Measurements from ENCODE around the gene DMPK. TPM values are rescaled to one million over a fixed set of nuclear protein-coding genes. Genes with fewer than 3 reads are reported as not detected.

Gene DMPK
- polyA plus RNA-seq, 1 donor from 2014 or later: 34.3 TPM

- H3K27ac ChIP-seq (ENCODE audit: low read length): no peak overlapping the region
- no peaks in the 10 kb centered on the region for H4K20me1 ChIP-seq (ENCODE audit: insufficient read depth)
- H3K4me3 ChIP-seq (ENCODE audit: low read length): no peak overlapping the region
- TF ChIP-seq SMC3 (conservative IDR thresholded peaks at IDR 0.05; ENCODE audit: poor library complexity) (no peak), CTCF (IDR thresholded peaks at IDR 0.05; ENCODE audit: poor library complexity, severe bottlenecking) (no peak), TAF1 (IDR thresholded peaks at IDR 0.05; ENCODE audit: low read depth) (no peak), EP300 (conservative IDR thresholded peaks at IDR 0.05; ENCODE audit: poor library complexity, severe bottlenecking) (no peak), REST (IDR thresholded peaks at IDR 0.05; ENCODE audit: borderline replicate concordance) (no peak), MXI1 (conservative IDR thresholded peaks at IDR 0.05; ENCODE audit: poor library complexity, severe bottlenecking) (no peak), RAD21 (conservative IDR thresholded peaks at IDR 0.05) (no peak), POLR2AphosphoS5 (IDR thresholded peaks at IDR 0.05) (no peak), EZH2 (IDR thresholded peaks at IDR 0.05; ENCODE audit: borderline replicate concordance, insufficient read depth, low read length, poor library complexity, severe bottlenecking) (no peak)
- H3K79me2 ChIP-seq (replicated peaks; ENCODE audit: insufficient read depth, low read length): no peaks in the 10 kb centered on the region
- no peaks in the 10 kb centered on the region for H3K9me2 ChIP-seq (ENCODE audit: insufficient read depth, low read length)
- H2AFZ ChIP-seq (ENCODE audit: low read depth, low read length): no peak overlapping the region
- no peaks in the 10 kb centered on the region for H3F3A ChIP-seq (ENCODE audit: insufficient read depth, low read length, poor library complexity, severe bottlenecking)
- no peaks in the 10 kb centered on the region for H3K27me3 ChIP-seq (ENCODE audit: insufficient read depth, low read depth, low read length)
- H3K36me3 ChIP-seq (ENCODE audit: insufficient read depth, low read length): no peaks in the 10 kb centered on the region
- H3K9me3 ChIP-seq (ENCODE audit: low read length): no peaks in the 10 kb centered on the region
- no peak overlapping the region for H3K4me2 ChIP-seq (ENCODE audit: low read length)
- H3K9ac ChIP-seq (ENCODE audit: low read length): no peak overlapping the region
Observed at GRCh38 chr19:45782820-45783785, 813 bp upstream of the DMPK start.

- Histone ChIP-seq H3K9me3 (ENCODE audit: low read length) (no peaks in the 10 kb centered on the region), H3K9me2 (ENCODE audit: insufficient read depth, low read length) (no peaks in the 10 kb centered on the region), H3K9ac (ENCODE audit: low read length) (no peak overlapping the region), H3K4me3 (ENCODE audit: low read length) (no peak overlapping the region), H4K20me1 (ENCODE audit: insufficient read depth) (no peaks in the 10 kb centered on the region), H3K4me2 (ENCODE audit: low read length) (no peak overlapping the region), H3F3A (ENCODE audit: insufficient read depth, low read length, poor library complexity, severe bottlenecking) (no peaks in the 10 kb centered on the region), H3K27me3 (ENCODE audit: insufficient read depth, low read depth, low read length) (no peaks in the 10 kb centered on the region), H3K79me2 (replicated peaks; ENCODE audit: insufficient read depth, low read length) (no peaks in the 10 kb centered on the region), H3K27ac (ENCODE audit: low read length) (no peak overlapping the region), H2AFZ (ENCODE audit: low read depth, low read length) (no peak overlapping the region), H3K36me3 (ENCODE audit: insufficient read depth, low read length) (no peaks in the 10 kb centered on the region)
- TF ChIP-seq TAF1 (IDR thresholded peaks at IDR 0.05; ENCODE audit: low read depth) (no peak), REST (IDR thresholded peaks at IDR 0.05; ENCODE audit: borderline replicate concordance) (no peak), RAD21 (conservative IDR thresholded peaks at IDR 0.05) (no peak), MXI1 (conservative IDR thresholded peaks at IDR 0.05; ENCODE audit: poor library complexity, severe bottlenecking) (no peak), EZH2 (IDR thresholded peaks at IDR 0.05; ENCODE audit: borderline replicate concordance, insufficient read depth, low read length, poor library complexity, severe bottlenecking) (no peak), SMC3 (conservative IDR thresholded peaks at IDR 0.05; ENCODE audit: poor library complexity) (no peak), EP300 (conservative IDR thresholded peaks at IDR 0.05; ENCODE audit: poor library complexity, severe bottlenecking) (no peak), CTCF (IDR thresholded peaks at IDR 0.05; ENCODE audit: poor library complexity, severe bottlenecking) (no peak), POLR2AphosphoS5 (IDR thresholded peaks at IDR 0.05) (no peak)
Observed at GRCh38 chr19:45781214-45782161, 802 bp downstream of the DMPK start.

Measured in neural cell (in vitro differentiated cells).